ENCODE data around the gene CDC42BPB.

Gene CDC42BPB

DNA sequence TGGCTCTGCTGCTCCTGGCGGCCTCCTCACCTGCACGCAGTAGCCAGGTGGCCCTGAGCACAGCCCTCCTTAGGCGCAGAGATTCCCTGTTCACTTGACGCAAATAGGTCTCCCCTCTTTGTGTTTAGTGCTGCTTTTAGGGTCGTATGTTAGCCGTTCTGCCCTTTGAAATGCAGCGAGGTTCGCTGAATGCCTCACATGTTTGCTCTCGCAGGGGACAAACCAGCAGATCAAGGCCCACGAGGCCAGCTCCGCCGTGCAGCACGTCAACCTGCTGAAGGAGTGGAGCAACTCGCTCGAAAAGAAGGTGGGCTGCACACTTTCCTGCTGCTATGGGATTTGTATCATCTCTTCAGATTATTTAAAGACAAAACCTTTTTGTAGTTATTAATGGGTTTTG lies 166.2 kb downstream of the CDC42BPB start:
- no peak for ATAC-seq

DNA sequence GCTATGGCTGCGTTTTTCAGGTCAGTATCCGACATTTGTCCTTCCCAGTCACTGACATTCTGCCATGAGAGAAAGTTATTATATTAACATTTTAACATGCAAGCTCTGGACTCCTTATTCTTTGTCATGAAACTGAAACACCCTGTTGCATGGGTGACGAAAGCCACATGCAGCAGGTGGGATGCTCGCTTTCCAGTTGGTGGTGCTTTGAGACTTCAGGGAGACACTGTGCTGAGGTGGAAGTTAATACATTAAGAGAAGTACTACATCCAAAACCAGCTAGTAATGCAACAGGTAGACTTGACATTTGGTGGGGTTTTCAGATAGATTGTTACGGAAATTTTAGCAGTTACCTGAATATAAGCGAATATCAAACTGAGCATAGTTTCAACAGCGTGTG lies 167.7 kb downstream of the CDC42BPB start:
- ATAC-seq: no peak

DNA sequence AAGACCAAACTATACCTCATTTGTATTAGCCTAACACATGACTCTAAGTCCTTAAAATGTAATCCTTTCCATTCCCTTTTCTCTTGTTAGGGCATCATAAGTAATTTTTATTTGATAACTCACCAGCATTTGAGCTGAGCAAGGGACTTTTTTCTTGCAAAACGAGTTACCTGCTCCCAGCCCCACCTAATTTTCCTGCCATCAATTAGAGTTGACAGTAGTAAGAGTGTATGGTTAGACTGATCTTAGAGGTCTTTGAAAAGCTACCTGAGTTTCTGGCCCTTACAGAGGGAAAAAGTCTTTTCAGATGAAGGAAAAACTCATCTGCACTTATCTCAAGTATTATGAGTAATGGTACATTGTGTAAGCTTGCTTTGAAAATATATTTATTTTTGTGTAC lies 168.6 kb downstream of the CDC42BPB start:
- no peak for ATAC-seq

DNA sequence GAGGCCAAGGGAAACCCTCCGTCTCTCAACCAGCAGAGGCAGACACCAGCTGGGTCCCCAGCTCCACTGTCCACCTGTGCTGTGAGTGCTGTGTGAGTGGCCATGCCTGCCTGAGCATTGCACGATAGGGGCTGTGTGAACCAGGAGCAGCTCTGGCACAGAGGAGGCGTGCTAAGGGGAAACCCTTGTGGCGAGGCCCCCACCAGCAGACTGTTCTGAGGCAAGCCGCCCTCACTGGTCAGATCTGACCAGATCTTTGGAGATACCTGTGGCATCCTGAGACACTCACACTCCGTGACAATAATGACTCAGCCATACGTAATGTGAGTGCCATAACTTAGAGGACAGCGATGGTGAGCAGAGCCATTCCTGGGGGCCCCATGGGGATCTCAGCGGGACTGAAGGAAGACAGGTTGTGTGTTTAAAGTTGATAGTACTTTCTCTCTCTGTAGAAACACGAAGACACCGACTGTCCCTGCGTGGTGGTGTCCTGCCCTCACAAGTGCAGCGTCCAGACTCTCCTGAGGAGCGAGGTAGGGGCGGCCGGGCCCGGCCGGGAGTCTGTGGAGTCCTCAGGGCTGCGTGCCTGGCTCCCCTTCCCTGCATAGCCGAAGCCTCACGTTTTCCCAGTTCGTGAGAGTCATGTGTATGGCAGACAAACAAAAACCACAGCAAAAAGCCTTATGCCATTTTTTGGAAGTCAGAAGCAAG lies 171.5 kb downstream of the CDC42BPB start:
- no peak for ATAC-seq

DNA sequence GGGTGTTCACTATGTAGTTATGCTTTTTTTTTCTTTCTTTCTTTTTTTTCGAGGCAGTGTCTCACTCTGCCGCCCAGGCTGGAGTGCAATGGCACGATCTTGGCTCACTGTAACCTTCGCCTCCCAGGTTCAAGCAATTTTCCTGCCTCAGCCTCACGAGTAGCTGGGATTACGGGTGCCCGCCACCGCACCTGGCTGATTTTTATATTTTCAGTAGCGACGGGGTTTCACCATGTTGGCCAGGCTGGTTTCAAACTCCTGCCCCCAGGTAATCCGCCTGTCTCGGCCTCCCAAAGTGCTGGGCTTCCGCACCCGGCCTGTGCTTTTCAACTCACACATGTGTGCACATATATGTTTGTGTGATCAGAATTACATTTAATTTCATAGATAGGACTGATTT lies 173.8 kb downstream of the CDC42BPB start:
- no peak for ATAC-seq

DNA sequence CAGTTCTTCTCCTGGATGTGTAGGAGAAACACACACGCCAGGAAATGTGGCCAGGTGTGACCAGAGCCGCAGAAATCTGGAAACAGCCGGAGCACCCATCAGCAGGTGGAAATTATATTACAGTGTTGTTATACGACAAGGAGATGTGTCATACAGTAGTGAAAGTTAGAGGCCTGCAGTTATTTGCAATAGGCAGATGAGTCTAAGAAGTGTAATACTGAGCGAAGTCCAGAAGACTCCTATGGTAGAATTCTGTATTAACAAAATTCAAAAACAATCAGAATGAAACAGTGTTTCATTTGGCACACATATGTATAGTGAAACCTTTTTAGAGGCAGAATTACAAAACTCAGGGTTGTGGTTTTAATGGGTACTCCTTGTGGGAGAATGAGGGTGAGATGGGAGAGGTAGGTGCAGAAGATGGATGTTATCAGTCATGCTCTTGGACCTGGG lies 174.2 kb downstream of the CDC42BPB start:
- peak; percentile 71 to 79 for ATAC-seq

All from activated CD4-positive, CD25-positive, alpha-beta regulatory T cell treated with anti-CD3 and anti-CD28 coated beads, Interleukin-2, amount 50 U/mL, for 24 hours (primary cell).